ENCODE measurements around the gene MRPL22.
"Not testable (repeated sequence)": the region's sequence is repeated elsewhere in the genome, so short reads cannot be mapped to it uniquely, and the experiment has no call there.

Gene MRPL22

DNA sequence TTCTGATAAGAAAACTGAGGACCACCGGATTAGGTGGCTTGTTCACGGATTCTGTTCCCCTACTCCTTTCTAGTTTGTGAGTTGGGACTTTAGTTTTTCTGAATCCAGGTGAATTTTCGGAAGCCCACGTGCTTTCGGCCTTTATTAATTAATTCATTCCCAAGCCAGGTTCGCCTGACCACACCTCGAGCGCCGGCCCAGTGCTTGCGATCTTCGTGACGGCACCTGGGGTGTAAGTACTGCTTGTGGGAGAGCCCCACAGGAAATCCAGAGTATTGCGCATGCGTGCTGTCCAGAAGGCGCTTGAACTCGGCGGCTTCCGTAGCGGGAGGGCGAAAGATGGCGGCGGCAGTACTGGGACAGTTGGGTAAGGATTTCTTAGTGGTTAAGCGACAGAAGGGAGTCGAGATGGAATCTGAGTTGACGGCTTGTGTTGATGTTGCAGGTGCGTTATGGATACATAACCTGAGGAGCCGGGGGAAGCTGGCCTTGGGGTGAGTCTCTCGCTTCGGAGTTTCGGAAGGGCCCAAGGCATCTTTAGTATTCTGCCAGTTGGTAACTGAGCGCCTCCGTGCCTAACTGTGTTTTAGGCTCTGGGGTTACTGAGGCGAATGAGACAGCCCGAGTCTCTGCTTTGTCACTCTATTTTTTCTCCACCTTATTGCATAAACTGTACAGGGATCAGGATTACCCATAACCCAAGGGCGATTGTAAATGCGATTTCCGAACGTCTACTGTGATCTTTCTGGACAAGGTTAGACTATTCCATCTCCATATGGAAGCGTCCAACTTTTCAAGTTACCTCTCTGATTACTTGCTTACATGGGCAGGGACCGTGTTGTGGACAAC lies at the start of gene MRPL22:
TSS of gene MRPL22 (plus strand) at position 302 of the 849 bp plus-strand sequence. CDS start at position 340, 38 bp downstream.
- peak; percentile 91 for DNase-seq (ENCODE audit: low spot score)

DNA sequence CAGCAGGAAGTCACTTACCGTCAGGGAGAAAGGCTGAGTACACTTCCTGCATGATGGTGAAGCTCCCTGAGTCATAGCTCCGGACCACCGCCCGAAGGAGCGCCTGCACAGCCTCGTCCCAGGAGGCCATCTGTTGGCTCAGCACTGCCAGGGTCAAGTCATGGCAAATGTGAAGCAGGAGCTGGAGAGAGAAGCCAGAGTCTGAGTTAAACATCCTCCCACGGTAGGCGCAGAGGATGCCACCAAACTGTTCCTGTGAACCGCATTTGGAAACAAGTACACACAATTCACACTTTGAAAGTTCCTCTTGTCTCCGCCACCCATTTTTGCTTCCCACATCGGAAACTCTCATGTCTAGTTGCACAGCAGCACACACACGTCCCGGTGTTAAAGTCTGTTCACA lies 48.5 kb upstream of the MRPL22 start:
- no peak for DNase-seq (ENCODE audit: low spot score)

- DNase-seq (ENCODE audit: low spot score): no peak
Measured at GRCh38 chr5:154893381-154893780, 47.5 kb upstream of the MRPL22 start.

DNA sequence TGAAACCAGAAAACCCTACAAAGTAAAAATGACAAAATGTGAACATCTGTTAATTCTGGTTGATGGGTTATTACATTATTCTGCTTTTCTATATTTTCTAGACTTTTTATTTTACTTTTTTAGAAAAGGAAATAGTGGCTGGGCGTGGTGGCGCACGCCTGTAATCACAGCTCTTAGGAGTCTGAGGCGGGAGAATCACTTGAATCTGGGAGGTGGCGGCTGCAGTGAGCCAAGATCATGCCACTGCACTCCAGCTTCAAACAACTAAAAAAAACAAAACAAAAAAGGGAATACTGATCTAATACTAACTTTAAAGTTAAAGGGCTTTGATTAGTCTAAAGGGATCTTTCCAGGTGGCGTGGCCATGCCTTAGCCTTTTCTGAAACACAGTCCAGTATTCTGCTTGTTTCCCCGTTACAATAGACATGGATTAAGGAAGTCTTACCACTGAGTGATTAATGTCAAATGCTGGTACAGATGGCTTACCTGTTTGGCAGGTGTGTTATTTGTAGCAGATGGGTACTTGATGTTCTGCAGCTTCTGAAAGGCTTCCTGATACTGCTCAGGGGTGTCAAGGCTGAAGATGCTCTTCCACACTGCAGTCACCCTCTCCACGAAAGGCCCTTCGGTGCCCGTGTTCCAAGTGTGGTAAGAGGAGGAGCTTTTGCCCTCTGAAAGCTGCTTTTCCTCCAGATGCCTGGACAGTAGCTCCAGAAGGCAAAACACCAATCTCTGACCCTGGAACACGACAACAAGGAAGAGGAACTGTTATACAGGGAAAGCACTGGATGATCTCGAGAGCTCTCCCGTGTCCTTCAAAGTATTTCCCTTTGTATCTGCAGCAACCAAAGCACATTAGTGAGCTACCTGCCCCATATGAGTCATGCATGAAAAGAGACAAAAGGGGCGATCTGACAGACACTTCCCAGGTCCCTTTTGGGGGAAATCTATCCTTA lies 45.0 kb upstream of the MRPL22 start:
- no peak for DNase-seq (ENCODE audit: low spot score)

DNA sequence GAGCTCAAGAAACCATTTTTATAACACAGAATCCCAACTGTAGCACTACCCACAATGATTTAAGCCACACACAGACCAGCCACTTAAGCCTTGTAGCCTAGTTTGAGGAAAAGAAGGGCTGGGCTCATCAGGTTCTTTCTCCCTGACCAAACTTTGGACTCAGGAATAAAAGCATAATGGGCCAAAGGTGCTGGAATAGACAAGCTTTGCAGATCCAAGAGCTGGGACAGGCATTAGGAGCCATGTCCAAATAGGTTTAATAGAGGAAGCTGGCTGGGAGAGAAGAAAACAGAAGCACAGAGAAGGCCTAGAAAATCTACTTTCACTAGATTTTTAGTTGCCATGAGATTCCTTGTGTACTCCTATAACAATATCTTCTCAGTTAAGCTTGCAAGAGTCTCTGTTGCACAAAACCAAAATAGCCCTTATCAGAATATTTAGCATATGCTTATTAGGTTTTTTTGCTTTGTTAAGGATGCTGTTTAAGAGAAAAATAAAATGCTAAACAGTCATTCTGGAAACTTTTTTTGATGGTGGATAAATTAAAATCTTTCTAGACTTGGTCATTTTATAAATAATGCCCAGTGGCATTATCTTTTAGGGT lies 44.2 kb upstream of the MRPL22 start:
- DNase-seq (ENCODE audit: low spot score): no peak

DNA sequence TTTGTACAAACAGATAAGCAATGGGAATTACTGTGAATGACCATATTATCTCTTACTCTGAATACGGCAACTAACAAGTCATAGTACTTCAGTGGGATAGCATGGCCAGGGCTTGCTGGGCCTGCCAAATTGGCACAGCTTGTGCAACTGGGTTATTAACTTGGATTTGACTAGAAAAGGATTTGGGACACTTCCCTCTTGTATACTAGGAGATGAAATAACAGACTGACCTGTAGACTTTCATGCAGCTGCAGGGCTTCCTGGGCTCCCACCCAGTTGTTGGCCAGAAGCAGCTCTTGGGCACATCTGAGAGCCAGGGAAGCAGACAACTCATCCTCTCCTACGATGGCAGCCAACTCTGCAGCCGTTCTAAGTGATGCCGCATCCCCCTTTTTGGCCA lies 42.7 kb upstream of the MRPL22 start:
- DNase-seq (ENCODE audit: low spot score): no peak

GRCh38 chr5:154899151-154899816 lies 41.6 kb upstream of the MRPL22 start:
- no peak for DNase-seq (ENCODE audit: low spot score)

DNA sequence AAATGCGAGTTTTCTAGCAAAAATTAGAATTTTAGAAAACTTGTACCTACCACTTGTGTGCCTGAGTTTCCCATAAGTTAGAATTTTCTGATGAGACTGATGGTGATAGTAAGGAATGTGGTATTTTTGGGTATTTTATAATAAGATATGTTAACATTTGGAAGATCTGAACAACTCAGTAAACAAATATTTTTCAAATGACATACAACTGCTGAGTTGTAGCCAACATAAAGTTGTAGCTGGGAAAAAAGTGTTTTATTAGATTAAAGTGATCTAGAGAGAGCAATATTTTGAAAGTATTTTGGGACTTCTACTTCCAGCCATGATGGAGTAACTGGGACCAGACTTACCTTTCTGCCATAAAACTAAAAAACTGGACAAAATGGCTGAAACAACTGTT lies 40.8 kb upstream of the MRPL22 start:
- DNase-seq (ENCODE audit: low spot score): no peak

DNA sequence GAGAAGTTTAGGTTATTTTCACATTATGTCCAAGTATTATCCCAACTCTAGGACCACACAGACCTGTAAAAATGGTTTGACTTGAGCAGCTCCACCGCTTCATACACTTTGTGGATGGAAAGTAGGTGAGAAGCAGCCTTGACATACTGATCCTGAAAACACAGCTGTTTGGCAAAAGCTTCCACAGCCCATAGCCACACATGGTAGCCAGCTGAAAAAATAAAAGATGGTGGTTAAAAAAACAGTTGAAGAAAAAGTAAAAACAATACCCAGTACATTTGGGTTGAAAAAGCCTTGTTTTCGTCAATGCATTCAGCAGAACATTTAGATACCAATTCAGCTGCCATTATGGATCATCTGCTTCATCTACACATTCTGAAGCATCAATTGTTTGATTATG lies 39.6 kb upstream of the MRPL22 start:
- DNase-seq (ENCODE audit: low spot score): no peak

GRCh38 chr5:154901913-154902312 lies 39.0 kb upstream of the MRPL22 start:
- DNase-seq (ENCODE audit: low spot score): no peak

- DNase-seq (ENCODE audit: low spot score): not testable (repeated sequence)
Measured at GRCh38 chr5:154905601-154906000, 35.3 kb upstream of the MRPL22 start.

DNA sequence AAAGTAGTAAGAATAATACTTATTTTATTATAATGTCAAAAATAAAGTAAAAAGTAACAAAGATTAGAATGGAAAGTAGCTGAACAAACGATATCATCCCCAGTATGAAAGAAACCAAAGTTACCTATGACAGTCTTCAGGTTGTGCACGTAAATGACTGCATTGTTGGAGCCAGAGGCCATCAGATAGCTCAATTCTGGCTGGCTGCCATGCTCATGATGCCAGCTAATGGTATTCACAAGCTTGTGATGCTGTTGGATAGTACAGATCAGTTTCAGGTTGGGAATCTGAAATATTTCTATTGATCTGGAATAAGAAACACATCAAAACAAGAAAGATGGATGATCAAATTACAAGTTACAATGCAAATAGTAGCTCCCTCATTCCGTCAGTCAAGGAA lies 24.0 kb upstream of the MRPL22 start:
- no peak for DNase-seq (ENCODE audit: low spot score)

GRCh38 chr5:154917757-154918156 lies 23.1 kb upstream of the MRPL22 start:
- no peak for DNase-seq (ENCODE audit: low spot score)

DNA sequence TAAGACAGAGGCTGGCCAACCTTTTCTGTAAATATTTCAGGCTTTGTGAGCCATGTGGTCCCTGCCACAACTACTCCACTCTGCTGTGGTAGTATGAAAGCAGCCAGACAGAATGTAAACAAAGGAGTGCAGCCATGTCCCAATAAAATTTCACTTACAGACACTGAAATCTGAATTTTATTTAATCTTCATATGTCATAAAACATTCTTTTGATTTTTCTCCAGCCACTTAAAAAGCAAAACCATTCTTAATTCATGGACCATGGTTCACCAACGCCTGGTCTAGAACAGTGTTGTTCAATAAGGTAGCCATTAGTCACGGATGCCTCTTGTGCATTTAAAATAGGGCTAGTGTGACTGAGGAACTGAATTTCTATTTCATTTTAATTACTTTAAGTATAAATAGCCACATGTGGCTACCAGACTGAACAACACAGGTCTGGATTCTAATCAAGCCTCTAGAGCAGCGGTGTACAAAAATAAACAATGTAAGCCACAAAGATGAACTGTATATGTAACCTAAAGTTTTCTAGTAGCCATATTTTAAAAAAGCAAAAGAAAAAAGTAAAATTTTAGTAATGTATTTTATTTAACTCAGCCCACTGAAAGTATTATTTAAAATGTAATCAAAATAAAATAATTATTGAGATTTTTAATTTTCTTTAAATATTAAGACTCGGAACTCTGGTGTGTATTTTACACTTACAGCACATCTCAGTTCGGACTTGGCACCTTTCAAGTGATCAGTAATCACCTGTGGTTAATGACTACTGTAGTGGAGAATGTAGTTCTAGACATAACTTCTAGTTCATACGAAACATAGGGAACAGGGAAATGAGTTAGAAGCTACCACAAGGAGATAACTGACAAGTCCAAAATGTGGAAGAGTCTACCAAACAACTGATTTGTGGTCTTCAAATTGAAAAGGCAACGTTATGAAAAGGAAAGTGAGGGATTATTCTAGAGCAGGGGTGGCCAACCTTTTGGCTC lies 17.1 kb upstream of the MRPL22 start:
- no peak for DNase-seq (ENCODE audit: low spot score)

GRCh38 chr5:154933537-154933936 lies 7.3 kb upstream of the MRPL22 start:
- no peak for DNase-seq (ENCODE audit: low spot score)

DNA sequence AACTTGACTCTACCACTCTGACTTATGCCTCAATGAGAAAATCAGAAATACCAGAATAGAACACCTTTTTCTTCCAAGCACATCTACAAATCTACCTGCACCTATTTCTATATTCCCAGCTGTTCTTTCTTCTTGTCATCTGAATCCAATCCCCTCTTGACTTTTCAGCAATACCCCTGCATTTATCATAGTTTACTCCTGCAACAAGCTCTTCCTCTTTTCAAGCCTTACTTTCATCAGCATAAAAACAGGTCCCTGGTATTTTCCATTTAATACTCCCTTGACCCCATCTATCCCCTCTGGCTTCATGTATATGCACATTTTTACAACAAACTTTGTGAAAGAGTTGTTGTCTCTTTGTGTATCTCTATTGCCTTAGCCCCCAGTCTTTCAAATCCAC lies 6.0 kb upstream of the MRPL22 start:
- no peak for DNase-seq (ENCODE audit: low spot score)

DNA sequence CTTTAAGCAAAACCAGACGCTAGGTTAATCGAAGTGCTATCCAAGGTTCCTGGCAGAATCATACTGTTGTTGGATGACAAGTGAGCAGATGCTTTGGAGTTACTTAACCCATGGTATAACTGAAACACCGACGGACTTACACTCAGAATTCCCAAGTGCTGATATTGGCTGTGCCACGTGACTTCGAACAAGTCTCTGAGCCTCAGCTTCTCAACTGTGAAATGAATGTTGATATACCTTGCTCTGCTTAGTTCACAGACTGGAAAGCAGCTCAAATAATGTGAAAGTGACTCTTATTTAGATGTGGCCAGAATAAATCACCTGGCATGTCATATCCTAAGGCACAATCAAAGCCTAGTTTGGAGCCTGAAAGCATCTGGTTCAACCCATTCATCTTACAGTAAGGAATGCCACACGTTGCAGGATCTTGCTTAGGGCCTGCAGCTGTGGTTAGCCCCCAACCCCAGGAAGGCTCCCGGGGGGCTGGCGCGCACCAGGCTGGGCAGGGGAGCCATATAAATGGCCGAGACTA lies 3.6 kb upstream of the MRPL22 start:
- no peak for DNase-seq (ENCODE audit: low spot score)

DNA sequence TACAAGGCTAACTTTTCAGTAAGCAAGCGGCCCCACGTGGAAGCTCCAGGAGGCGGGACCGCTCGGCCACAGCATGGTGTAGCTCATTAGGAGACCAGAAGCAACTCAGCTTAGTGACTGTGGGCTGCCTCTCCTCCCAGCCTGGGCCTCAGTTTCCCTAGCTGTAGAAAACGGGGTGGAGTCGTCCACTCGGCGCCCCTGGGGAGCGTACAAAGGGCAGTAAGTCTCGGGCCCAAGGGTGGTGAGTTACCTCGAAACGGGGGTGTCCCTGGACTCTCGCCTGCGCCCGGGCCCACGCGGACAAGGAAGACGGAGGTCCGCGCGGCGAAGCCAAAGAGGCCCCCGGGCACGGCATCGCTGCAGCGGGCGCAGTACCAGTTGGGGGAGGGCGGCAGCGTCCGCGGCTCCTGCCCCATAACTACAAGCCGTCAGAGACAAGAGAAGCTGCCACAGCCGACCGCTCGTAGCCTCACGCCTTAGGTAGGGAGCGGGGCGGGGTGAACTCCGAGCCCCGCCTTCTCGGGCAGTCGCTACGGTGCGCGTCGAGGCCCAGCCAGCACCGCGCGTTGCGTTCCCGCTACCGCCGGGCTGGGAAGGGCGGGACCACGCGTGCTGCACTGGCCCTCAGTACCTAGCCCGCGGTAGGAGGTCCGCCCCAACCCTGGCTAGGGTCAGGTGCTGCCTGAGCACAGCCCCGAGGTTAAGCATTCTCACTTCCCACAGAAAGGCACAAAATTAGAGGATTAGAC lies 3.0 kb upstream of the MRPL22 start, which contains the start of gene GEMIN5:
TSS of gene GEMIN5 (minus strand) at position 494 of the 749 bp plus-strand sequence. CDS start at position 416, 78 bp downstream.
- DNase-seq (ENCODE audit: low spot score): peak; percentile 82

DNA sequence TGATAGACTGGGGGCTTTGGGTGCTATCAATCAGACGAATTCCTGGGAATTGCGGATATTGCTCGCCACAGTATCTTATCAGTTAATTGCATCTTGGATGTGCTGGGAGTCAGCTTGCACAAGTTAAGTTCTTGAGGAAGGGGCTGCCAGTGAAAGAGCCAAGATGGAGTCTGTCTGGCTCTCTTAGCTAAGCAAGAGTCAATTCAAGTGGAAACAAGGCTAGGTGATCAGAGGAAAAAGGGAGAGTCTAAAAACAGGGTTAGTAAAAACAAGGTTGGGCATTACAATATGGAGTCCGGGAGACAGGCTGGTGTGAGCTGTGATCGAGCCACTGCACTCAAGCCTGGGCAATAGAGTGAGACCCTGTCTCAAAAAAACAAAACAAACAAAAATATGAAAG lies 1.5 kb upstream of the MRPL22 start:
- DNase-seq (ENCODE audit: low spot score): not testable (repeated sequence)
